Prostate gland (tissue), 2 donors: ENCODE measurements around the gene SERPINB12.

ENCODE experiments used
- POLR2A ChIP-seq: fragments of 450-650 bp; IDR thresholded peaks from one replicate; pipeline ENCODE4 v1.6.1; 2016; ENCODE audit warnings: antibody characterized with exemption, mild to moderate bottlenecking
- TF ChIP-seq, protein P1 (sequence below), 4 experiments: fragments of 200-600 bp in 2 of 4; fragments of 450-650 bp in 2 of 4; sonication (generic) in 2 of 4; IDR thresholded peaks; 1 replicate in 3 of 4; 2 replicates in 1 of 4; pipeline ENCODE4 v1.5.1; 2016 to 2019; ENCODE audit warnings: antibody characterized with exemption in 4 of 4, mild to moderate bottlenecking in 2 of 4, moderate library complexity in 2 of 4

DNA sequence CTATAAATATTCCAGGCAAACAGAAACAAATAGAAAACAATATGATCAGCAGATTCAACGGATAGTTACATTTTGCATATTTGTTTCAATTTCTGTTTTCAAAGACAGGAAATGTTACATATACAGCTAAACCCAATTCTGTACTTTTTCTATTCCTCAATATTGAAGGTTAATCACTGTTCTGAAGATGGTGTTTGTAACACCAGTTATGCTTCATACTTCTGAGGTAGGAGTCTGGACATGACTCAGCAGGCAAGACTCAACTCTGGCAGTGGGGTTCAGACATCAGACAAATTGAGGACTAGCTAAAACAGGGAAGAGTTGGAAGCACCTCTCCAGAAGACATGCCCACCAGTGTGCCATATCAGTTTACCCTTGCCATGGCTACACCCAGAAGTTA lies 61.6 kb downstream of the SERPINB12 start:
- TF ChIP-seq, protein P1, sequence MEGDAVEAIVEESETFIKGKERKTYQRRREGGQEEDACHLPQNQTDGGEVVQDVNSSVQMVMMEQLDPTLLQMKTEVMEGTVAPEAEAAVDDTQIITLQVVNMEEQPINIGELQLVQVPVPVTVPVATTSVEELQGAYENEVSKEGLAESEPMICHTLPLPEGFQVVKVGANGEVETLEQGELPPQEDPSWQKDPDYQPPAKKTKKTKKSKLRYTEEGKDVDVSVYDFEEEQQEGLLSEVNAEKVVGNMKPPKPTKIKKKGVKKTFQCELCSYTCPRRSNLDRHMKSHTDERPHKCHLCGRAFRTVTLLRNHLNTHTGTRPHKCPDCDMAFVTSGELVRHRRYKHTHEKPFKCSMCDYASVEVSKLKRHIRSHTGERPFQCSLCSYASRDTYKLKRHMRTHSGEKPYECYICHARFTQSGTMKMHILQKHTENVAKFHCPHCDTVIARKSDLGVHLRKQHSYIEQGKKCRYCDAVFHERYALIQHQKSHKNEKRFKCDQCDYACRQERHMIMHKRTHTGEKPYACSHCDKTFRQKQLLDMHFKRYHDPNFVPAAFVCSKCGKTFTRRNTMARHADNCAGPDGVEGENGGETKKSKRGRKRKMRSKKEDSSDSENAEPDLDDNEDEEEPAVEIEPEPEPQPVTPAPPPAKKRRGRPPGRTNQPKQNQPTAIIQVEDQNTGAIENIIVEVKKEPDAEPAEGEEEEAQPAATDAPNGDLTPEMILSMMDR (IDR thresholded peaks at IDR 0.05) = no peak
- TF ChIP-seq POLR2A = no peak
